GM13976 (cell line): ENCODE measurements around the gene TNFRSF25.
"Not testable (repeated sequence)": the region's sequence is repeated elsewhere in the genome, so short reads cannot be mapped to it uniquely, and the experiment has no call there.

Source experiments
- DNase-seq: peaks from one replicate; pipeline ENCODE4 v3.0.0; 2012; ENCODE audit warnings: low spot score
- CTCF ChIP-seq: IDR thresholded peaks from 2 replicates; pipeline ENCODE4 v1.5.1; 2012; ENCODE audit warnings: borderline replicate concordance, mild to moderate bottlenecking; ENCODE audit not compliant: insufficient read depth; ENCODE audit errors: extremely low read depth, missing control alignments, control extremely low read depth
- in situ Hi-C: fragments of 300-500 bp; cut with MboI; formaldehyde crosslinking; loops from one replicate; pipeline ENCODE4 v1.12.0; 2022; ENCODE audit warnings: low sequenced_read_pairs, mixed read lengths, inconsistent platforms; ENCODE audit not compliant: unreplicated experiment

TNFRSF25 gene

GRCh38 chr1:6435547-6435946 lies 30.4 kb downstream of the TNFRSF25 start:
- TF ChIP-seq CTCF = no peak
- no peak for DNase-seq
- in situ Hi-C loops = no loop called here

- TF ChIP-seq CTCF = no peak
- in situ Hi-C loops = no loop called here
- DNase-seq = no peak
Measured at GRCh38 chr1:6435129-6435528, 30.8 kb downstream of the TNFRSF25 start.

DNA sequence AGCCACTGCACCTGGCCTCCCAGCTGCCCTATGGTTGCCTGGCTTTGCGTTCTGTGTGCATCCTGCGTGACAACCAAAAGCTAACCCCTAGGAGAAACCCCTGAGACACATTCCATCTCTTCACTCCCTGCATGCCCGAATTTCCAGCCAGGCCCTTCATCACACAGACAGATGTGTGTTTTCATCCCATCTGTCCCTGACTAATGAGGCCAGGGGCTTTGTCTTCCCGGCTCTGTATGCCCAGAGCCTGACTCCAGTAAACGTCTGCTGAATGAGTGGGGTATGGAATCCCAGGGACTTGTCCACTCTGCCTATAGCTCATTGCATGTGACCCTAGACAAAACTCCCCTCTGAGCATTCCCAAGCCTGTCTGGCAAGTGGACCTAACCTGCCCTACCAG lies 31.8 kb downstream of the TNFRSF25 start:
- in situ Hi-C loops = no loop called here
- no peak for DNase-seq
- no peak for TF ChIP-seq CTCF

GRCh38 chr1:6431645-6432579 lies 34.1 kb downstream of the TNFRSF25 start:
- DNase-seq, in situ Hi-C loops: not testable (repeated sequence)

DNA sequence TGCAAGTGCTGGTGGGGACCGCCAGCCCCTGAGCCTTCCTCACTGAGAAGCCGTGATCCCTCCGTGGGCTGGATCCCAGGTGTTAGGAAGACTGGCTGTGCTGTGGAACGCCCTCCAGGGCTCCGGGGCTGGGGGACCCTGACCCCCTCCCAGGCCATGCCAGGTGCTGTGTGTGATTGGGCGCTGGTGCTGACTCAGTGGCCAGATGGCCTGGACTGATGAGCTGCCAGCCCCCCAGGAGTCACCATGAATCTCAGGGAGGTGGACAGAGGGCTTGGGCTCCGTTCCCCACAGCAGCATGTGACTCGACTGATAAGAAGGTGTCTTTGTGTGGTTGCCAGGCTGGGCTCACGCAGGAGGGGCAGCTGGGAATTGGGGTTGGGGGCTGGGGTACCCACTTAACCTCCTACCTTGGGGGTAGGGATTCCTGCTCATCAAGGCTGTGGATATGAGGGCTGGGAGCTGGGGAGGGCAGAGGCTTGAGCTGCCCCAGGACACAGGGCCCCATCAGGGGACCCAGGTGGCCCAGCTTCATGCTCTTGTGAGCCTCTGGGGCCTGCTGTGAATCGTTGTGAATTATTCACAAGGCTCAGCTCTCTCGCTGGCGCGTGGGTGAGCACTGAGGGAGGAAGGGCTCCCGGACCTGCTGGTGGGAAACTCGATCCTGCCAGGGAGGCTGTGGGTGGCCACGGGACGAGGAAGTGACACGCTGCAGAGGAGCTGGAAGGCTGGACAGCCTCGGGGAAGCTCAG lies 36.1 kb downstream of the TNFRSF25 start:
- DNase-seq, in situ Hi-C loops: not testable (repeated sequence)

GRCh38 chr1:6428453-6428852 lies 37.5 kb downstream of the TNFRSF25 start:
- in situ Hi-C loops, DNase-seq: not testable (repeated sequence)

- DNase-seq = no peak
- in situ Hi-C loops = no loop called here
- TF ChIP-seq CTCF = no peak
Measured at GRCh38 chr1:6427441-6428390, 38.3 kb downstream of the TNFRSF25 start.
